Body of pancreas (tissue), 4 donors: ENCODE results near the gene MNT. TPM values are rescaled to one million over a fixed set of nuclear protein-coding genes. Genes with fewer than 3 reads are reported as not detected.

Experiments
- ATAC-seq: fragments of 150-250 bp; one replicate; pipeline ENCODE4 v1.9.1; 2016
- DNase-seq, 4 donors: peaks; one replicate each; pipeline ENCODE4 v3.0.0-alpha.2; 2019
- H3K27ac ChIP-seq, 4 donors: fragments of 200-600 bp; sonication (generic); 1 replicate in 3 of 4; 2 replicates in 1 of 4; pipeline versions ENCODE4 v1.5.1 to v1.6.1; 2016 to 2019; ENCODE audit warnings: mild to moderate bottlenecking in 1 of 4, mixed read lengths in 1 of 4, moderate library complexity in 1 of 4
- H3K27me3 ChIP-seq, 2 donors: fragments of 200-600 bp; sonication (generic); one replicate each; pipeline ENCODE4 v1.6.0; 2016; ENCODE audit warnings: mild to moderate bottlenecking in 1 of 2
- H3K36me3 ChIP-seq, 2 donors: fragments of 200-600 bp; sonication (generic); replicated peaks in 1 of 2; 2 replicates each; pipeline ENCODE4 v1.5.1; 2016; ENCODE audit warnings: low read depth in 2 of 2; ENCODE audit not compliant: insufficient read depth in 1 of 2
- H3K4me1 ChIP-seq: fragments of 200-600 bp; sonication (generic); one replicate; pipeline ENCODE4 v1.6.0; 2016
- H3K4me3 ChIP-seq, 2 donors: fragments of 200-600 bp; sonication (generic); 1 replicate in 1 of 2; 2 replicates in 1 of 2; pipeline ENCODE4 v1.5.1; 2016 to 2019
- H3K9me3 ChIP-seq, 3 donors: fragments of 200-600 bp; sonication (generic); 1 replicate in 2 of 3; 2 replicates in 1 of 3; pipeline ENCODE4 v1.5.1; 2016
- CTCF ChIP-seq, 7 experiments: fragments of 450-650 bp in 4 of 7; fragments of 200-600 bp in 3 of 7; sonication (generic) in 3 of 7; IDR thresholded peaks; one replicate each; pipeline ENCODE4 v1.5.1; 2016 to 2019; ENCODE audit warnings: antibody characterized with exemption in 7 of 7
- POLR2A ChIP-seq, 3 donors: fragments of 450-650 bp; IDR thresholded peaks; one replicate each; pipeline ENCODE4 v1.6.1; 2016; ENCODE audit warnings: antibody characterized with exemption in 3 of 3, mild to moderate bottlenecking in 2 of 3
- WGBS, 2 donors: methylation state at CpG; one replicate each; pipeline ENCODE4 v1.1.5; 2017; 5-methylcytosine and 5-hydroxymethylcytosine counted together
- intact Hi-C: fragments of 100-400 bp; cut with DNase I; formaldehyde crosslinking; loops from one replicate; pipeline ENCODE4 v1.15.1; 2023
- total RNA-seq, 2 donors: library from RNA; depleted of rRNA; stranded (reverse); fragments of >200 nt; gene quantifications; one replicate each; pipeline ENCODE4 v1.1.0, GENCODE V29; 2016

Gene MNT
- total RNA-seq, 2 donors from 2014 or later, result 5.4 to 12.2 TPM

GRCh38 chr17:2400474-2400866 lies 390 bp downstream of the MNT start:
- peak overlapping the region; percentile 93 to 100 (median 98) for H3K27ac ChIP-seq
- peak; percentile 58 to 71 (median 64) for DNase-seq
- no peak for ATAC-seq
- no peaks in the 10 kb centered on the region for H3K27me3 ChIP-seq
- no peaks in the 10 kb centered on the region for H3K36me3 ChIP-seq
- TF ChIP-seq CTCF (IDR thresholded peaks at IDR 0.05) (no peak), POLR2A (IDR thresholded peaks at IDR 0.05) (no peak)
- intact Hi-C loops, result no loop called here
- peak overlapping the region; percentile 56 to 70 for H3K4me3 ChIP-seq
- no peaks in the 10 kb centered on the region for H3K9me3 ChIP-seq
- peaks cover 71% of the 10 kb centered on the region for H3K4me1 ChIP-seq
- 0 to 1% methylated on average over 35 to 41 of the region's 43 CpGs for WGBS, 2 donors

GRCh38 chr17:2399572-2400473 lies 1.0 kb downstream of the MNT start:
- DNase-seq (peak; percentile 96 to 98 (median 97)), ATAC-seq (peak; percentile 64)
- Histone ChIP-seq H3K4me1 (peaks cover 71% of the 10 kb centered on the region), H3K9me3 (no peaks in the 10 kb centered on the region), H3K4me3 (peak overlapping the region; percentile 56 to 70), H3K27me3 (no peaks in the 10 kb centered on the region), H3K27ac (peak overlapping the region; percentile 93 to 100 (median 98)), H3K36me3 (no peaks in the 10 kb centered on the region)
- intact Hi-C loops, result no loop called here
- TF ChIP-seq CTCF (IDR thresholded peaks at IDR 0.05) (no peak), POLR2A (IDR thresholded peaks at IDR 0.05) (peak; percentile 93 to 96 (median 93))
- WGBS, 2 donors, result 0 to 1% methylated on average over 23 to 62 of the region's 82 CpGs

- TF ChIP-seq POLR2A (IDR thresholded peaks at IDR 0.05), result no peak
- TF ChIP-seq CTCF (IDR thresholded peaks at IDR 0.05), result no peak
- no peaks in the 10 kb centered on the region for H3K9me3 ChIP-seq
- peak overlapping the region in 1 of 2 donors; percentile 10 for H3K4me3 ChIP-seq
- H3K36me3 ChIP-seq, result no peaks in the 10 kb centered on the region
- DNase-seq (peak; percentile 51 to 64 (median 63)), ATAC-seq (no peak)
- WGBS, 2 donors, result 14 to 41% methylated on average over 16 to 44 of the region's 55 CpGs
- H3K27me3 ChIP-seq, result no peaks in the 10 kb centered on the region
- H3K27ac ChIP-seq, result peak overlapping the region; percentile 93 to 100 (median 98)
- H3K4me1 ChIP-seq, result peaks cover 71% of the 10 kb centered on the region
- intact Hi-C loops, result no loop called here
Measured at GRCh38 chr17:2398655-2399571, 1.9 kb downstream of the MNT start.

- Histone ChIP-seq H3K27me3 (no peaks in the 10 kb centered on the region), H3K36me3 (no peaks in the 10 kb centered on the region), H3K27ac (peak overlapping the region; percentile 93 to 100 (median 98)), H3K4me1 (peaks cover 64% of the 10 kb centered on the region), H3K4me3 (no peak overlapping the region), H3K9me3 (no peaks in the 10 kb centered on the region)
- DNase-seq (peak in 1 of 4 donors; percentile 11), ATAC-seq (no peak)
- TF ChIP-seq POLR2A (IDR thresholded peaks at IDR 0.05), result no peak
- no peak for TF ChIP-seq CTCF (IDR thresholded peaks at IDR 0.05)
- 72 to 77% methylated on average over 9 to 10 of the region's 10 CpGs for WGBS, 2 donors
- intact Hi-C loops, result no loop called here
Measured at GRCh38 chr17:2398182-2398581, 2.7 kb downstream of the MNT start.
